ENCODE measurements around the gene CRBN.

Gene CRBN

DNA sequence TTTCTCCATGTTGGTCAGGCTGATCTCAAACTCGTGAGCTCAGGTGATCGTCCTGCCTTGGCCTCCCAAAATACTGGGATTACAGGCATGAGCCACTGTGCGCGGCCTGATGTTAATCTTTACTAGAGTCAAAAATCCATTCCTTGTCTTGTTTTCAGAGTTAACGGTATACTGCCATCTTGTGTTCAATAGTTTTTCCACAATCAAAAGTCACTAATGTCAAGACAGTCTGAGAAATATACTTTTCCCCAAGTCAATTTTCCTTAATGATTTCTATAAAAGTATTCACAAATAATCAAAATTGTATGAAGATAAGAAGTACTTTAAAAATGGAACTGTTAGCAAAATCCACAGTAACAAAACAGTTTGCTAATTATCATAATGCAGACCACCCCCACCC lies 8.5 kb downstream of the CRBN start:
- DNase-seq (ENCODE audit: low spot score): peak; percentile 37

- no peak for DNase-seq (ENCODE audit: low spot score)
Observed at GRCh38 chr3:3165650-3166049, 13.8 kb downstream of the CRBN start.

DNA sequence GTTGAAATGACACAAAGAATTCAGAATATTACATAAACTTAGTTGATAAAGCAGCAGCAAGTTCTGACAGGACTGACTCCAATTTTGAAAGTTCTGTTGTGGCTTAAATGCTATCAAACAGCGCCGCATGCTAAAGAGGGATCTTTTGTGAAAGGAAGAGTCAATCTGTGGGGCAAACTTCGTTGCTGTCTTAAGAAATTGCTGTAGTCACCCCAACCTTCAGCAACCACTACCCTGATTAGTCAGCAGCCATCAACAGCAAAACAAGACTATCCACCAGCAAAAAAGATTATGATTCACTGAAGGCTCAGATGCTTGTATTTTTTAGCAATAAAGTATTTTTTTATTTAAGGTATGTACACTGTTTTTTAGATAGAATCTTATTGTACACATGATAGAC lies 14.2 kb downstream of the CRBN start:
- DNase-seq (ENCODE audit: low spot score): no peak

DNA sequence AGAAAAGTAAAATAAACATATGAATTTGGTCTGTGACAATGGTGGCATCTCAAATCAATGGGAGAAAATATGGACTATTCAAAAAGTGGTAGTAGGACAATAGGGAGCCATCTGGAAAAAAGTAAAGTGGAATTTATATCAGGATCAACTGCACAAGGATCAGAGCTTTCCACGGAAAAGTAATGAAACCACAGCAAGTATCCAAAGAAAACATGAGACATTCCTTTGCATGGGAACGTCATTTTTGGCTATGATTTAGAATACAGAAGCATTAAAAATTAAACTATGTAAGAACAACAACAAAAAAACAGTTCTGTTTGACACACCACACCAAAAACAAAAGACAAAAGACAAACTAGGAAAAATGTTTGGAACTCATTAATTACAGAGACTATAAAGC lies 18.7 kb downstream of the CRBN start:
- no peak for DNase-seq (ENCODE audit: low spot score)

- no peak for DNase-seq (ENCODE audit: low spot score)
Observed at GRCh38 chr3:3157484-3157883, 22.0 kb downstream of the CRBN start.

DNA sequence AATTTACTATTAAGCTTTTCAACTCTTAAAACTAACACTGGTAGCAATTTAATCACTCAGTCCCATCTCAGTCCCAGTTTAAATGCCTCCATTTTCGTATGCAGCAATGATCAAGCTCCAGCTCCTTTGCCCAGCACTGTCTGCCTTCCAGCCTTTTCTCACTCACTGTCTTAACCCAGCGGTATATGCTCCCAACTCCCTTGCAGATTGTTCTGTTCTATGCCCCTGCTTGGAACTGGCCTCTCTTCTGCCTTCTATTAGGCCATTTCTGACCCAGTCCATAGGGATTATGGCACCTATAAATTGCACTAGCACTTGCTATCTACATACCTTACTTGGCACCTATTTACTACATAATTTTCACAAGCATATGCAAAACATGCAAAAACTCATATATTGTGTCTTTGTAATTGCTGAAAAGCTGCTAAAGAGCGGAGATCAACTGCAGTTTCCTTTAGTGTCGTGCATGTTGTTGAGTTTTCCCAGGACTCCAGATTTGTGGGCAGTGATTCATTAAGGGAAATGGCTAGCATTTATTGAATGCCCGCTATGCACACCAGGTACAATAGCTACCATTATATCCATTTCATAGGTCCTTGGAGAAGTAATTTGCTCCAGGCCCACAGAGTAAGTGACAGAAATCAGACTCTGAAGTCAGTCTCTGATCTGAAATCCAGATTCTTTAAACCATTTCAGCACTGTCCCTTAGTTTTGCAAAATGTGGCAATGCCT lies 24.4 kb downstream of the CRBN start:
- DNase-seq (ENCODE audit: low spot score): no peak

DNA sequence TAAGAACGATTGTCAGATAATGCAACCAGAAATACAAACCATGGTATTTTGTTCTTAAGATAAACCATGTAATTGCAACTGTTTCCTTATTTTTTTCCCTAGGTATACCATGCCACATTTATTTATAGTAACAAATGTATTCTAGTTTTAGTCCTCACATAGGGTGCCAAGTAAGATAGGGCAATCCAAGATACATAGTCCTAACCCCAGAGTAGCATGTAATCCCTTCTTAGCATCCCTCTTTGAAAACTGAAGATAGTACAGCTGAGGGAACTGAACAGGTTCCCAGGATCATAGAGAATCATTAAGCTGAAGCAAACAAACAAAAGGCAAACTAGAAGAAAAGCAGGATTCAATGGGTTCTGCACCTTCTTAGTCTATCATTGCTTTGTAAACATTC lies 28.0 kb downstream of the CRBN start:
- no peak for DNase-seq (ENCODE audit: low spot score)

GRCh38 chr3:3149560-3149959 lies 29.9 kb downstream of the CRBN start:
- no peak for DNase-seq (ENCODE audit: low spot score)

- DNase-seq (ENCODE audit: low spot score): no peak
Observed at GRCh38 chr3:3145831-3146230, 33.7 kb downstream of the CRBN start.

DNA sequence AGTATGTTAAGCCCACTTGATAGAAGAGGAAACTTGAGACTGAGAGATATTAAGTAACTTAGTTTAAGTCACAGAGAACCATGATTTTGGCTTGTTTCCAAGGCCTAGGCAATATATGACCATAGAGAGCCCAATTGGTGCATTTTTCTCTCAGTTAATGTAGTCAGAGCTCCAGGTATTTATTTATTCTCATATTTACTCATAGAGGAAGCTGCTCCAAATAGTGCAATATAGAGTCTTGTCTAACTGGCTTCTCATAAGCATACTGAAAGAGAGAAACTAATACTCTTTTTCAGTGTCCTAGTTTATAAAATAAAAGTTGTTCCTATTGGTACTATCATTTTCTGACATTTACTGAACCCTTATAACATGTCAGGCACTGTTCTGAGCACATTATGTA lies 37.6 kb downstream of the CRBN start:
- no peak for DNase-seq (ENCODE audit: low spot score)

DNA sequence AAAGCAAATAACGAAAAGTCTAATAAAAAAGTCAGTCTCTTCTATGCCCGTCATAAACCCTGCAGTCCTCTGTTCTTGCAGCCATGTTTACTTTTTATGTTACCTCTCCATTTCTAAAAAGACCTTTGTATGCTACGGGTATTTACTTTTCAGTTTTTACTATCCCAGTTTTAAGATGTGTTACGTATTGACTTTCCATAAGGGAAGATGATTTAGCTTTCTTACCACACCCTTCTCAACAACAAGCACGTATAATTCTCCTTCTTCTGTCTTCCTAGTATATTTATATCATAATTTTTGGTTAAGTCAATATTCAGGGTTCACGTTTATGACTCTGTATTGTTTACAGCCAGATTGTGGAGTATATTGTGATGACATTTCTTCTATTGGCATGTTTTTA lies 42.0 kb downstream of the CRBN start:
- DNase-seq (ENCODE audit: low spot score): no peak

DNA sequence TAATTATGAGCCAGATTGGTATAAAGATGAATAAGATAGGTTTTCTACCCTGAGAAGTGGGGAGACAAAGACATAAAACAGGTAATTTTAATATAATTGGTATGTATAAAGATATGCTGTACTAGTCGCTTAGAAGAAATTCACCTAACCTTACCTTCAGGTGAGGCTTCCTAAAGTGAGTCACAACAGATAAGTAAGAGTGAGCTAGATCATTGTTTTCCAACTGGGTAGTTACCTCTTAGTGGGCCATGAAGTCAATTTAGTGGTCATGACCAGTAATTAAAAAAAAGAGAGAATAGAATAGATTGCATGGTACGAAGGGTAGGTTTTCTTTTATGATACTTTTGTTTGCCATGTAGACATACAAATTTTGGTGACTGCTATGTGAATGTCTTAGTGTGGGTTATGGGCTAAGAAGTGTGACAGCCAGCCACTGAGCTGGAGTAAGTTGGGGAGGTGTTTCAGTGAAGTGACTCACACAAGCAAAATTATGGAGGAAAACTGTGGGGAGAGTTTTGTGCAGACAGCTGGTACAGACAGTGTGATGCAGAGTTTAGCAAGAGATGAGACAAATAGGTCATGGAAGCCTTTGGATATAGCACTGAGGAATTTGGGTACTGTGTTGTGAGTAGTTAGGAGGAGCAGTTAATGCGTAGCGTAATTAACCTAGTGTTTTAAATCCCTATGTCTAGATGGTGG lies 44.6 kb downstream of the CRBN start:
- no peak for DNase-seq (ENCODE audit: low spot score)

DNA sequence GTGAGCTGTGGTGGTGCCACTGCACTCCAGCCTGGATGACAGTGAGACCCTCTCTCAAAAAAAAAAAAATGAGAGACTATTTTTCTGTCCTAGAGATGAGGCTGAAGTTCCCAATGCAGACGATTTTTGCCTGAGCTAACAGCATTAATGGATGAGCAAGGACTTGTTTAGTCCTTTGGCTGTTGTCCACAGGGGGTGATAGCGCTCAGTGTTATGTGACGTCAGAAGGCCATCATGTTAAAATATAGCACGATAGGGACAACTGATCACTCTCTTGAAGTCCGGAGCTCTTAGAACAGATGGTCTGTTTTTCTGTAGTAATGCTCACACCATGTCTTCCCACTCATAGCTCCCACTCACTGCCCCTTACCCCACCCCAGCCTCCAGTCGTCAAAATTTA lies 46.0 kb downstream of the CRBN start:
- no peak for DNase-seq (ENCODE audit: low spot score)

- no peak for DNase-seq (ENCODE audit: low spot score)
Observed at GRCh38 chr3:3129579-3129978, 49.9 kb downstream of the CRBN start.

GRCh38 chr3:3127432-3128010 lies 52.0 kb downstream of the CRBN start:
- peak; percentile 36 for DNase-seq (ENCODE audit: low spot score)

DNA sequence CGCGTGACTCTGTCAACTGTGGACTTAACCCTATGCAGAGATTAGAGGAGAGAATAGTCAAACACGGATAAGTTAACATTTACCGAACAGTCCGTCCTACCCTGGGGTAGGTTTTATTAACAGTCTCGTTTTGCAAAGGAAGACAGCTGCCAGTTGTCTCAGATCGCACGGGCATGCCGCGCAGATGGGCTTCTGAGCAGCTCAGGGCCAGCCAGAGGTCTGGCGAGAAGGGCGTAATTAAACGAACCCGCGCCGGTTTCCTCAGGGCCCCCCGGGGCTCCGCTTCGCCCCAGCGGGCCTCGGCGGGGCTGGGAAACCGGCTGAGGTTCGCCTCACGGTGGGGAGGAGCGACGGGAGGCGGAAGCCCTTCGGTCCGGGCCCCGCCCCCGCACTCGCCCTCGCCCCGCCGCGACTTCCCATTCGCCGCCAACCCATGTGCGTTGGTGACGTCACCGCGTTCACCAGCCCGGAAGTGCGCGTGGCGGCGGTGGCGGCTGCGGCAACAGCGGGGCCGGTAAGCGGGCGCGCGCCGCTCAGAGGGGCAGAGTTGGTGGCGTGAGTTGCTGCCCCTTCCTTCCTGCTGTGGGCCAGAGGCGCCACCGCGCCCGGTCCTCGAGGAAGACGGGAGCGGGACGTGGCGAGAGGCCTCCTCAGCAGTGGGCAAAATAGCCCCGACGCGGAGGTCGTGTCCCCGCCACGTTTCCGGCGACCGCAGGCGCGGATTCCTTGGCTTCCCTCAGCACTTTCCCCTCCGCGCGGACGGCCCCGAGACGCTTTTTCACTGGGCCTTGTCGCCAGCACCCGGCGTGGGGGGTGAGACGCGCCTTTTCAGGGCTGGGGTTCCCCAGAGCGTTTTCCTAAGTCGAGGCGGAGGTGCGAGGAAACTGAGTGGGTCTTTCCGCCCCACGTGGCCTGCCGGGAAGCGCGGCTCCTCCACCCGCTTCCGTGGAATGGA lies 52.7 kb downstream of the CRBN start, which contains the start of gene TRNT1:
TSS of gene TRNT1 (plus strand) at position 464 of the 955 bp plus-strand sequence. CDS start 2,101 bp downstream, outside the sequence.
- peak; percentile 95 for DNase-seq (ENCODE audit: low spot score)

DNA sequence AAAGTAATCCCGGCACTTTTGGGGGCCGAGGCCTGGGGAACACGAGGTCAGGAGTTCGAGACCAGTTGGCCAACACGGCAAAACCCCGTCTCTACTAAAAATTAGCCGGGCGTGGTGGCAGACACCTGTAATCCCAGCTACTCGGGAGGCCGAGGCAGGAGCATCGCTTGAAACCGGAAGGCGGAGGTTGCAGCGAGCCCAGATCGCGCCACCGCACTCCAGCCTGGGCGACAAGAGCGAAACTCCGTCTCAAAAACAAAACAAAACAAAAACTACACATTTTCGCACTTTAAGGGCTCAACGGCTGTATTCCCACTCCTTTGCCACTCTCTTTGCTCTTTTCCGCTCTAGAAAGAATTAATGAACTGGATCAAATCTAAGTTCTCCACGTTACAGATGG lies 53.5 kb downstream of the CRBN start:
- DNase-seq (ENCODE audit: low spot score): no peak

DNA sequence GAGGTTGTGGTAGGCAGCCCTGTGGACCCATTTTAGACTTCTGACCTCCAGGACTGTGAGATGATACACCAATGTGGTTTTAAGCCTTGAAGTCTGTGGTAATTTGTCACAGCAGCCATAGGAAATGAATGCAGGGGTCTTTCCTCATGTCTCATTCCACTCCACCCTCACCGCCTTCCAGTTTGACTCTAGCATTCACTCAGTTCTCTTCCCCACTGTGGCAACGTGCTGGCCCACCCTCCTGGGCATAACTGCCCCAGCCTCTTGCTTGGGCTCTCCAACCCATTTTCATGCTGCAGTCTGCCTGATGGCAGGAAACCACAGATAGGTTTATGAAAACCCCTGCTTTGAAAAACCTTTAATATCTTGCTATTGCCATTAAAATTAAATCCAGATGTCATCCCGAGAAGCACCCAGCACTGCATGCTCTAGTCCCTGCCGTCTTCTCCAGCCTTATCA lies 60.1 kb downstream of the CRBN start:
- DNase-seq (ENCODE audit: low spot score): no peak

GRCh38 chr3:3117651-3118050 lies 61.8 kb downstream of the CRBN start:
- DNase-seq (ENCODE audit: low spot score): no peak

DNA sequence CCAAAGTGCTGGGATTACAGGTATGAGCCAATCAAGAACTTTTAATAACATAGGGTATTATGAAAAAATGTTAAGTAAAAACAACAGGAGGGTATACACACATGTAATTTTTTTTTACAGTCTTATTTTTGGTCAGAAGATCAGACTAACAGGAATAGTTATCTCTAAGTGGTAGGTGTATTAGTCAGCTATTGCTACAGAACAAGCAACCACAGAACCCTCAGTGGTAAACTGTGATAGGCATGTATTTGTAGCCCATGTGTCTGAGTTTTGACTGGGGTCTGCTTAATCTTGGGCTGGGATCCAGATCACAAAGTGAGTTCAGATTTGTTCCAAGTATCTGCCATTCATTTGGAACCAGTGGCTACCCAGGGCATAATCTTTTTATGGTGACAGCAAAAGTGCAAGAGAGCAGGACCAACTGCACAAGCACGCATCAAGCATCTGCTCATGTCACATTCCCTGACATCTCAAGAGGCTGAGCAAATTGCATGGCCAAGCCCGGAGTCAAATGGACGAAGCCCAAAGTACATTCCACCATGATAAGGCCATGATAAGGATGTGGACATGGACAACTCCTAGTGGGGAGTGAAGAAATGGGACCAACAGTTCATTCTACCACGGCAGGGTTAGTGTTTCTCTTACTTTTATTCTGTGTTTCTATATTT lies 66.3 kb downstream of the CRBN start:
- DNase-seq (ENCODE audit: low spot score): no peak

GRCh38 chr3:3110749-3111361 lies 68.6 kb downstream of the CRBN start:
- DNase-seq (ENCODE audit: low spot score): no peak

Data from NAMALWA (cell line).